Activated B cell treated with CpG ODN at 0.5 μM for 24 hours (primary cell): ENCODE data around the gene AMPD2. TPM values are rescaled to one million over a fixed set of nuclear protein-coding genes. Genes with fewer than 3 reads are reported as not detected.

Experiments used
- ATAC-seq: fragments of 200-7000 bp; cut with Tn5 transposase; one replicate; pipeline ENCODE4 v1.10.0; 2021; ENCODE audit warnings: low read depth, mild to moderate bottlenecking, moderate library complexity
- CTCF ChIA-PET: fragments of 350-600 bp; sonication (Branson Sonifier 250); formaldehyde crosslinking; loops from one replicate; lab custom pipeline; 2021; ENCODE audit warnings: antibody characterized with exemption; lab: Charles Lee
- POLR2A ChIA-PET: fragments of 350-600 bp; sonication (Branson Sonifier 250); formaldehyde crosslinking; loops from one replicate; lab custom pipeline; 2021; ENCODE audit warnings: antibody characterized with exemption; lab: Charles Lee
- DNase-seq: peaks from one replicate; pipeline ENCODE4 v3.0.0; 2022
- H3K27ac Mint-ChIP-seq: one replicate; pipeline ENCODE4 v1.8.0; 2020; ENCODE audit warnings: mixed read lengths
- H3K27me3 Mint-ChIP-seq: one replicate; pipeline ENCODE4 v1.8.0; 2021; ENCODE audit warnings: mixed read lengths
- H3K36me3 Mint-ChIP-seq: one replicate; pipeline ENCODE4 v1.8.0; 2021; ENCODE audit warnings: low read depth, mixed read lengths
- H3K4me1 Mint-ChIP-seq: one replicate; pipeline ENCODE4 v1.8.0; 2021; ENCODE audit warnings: mixed read lengths
- H3K4me3 Mint-ChIP-seq: one replicate; pipeline ENCODE4 v1.8.0; 2020; ENCODE audit warnings: mild to moderate bottlenecking, mixed read lengths
- H3K9me3 Mint-ChIP-seq: one replicate; pipeline ENCODE4 v1.8.0; 2020; ENCODE audit warnings: mixed read lengths
- CTCF ChIP-seq: fragments of 200-600 bp; IDR thresholded peaks from one replicate; pipeline ENCODE4 v1.8.0; 2022; ENCODE audit warnings: antibody characterized with exemption, mild to moderate bottlenecking
- intact Hi-C: fragments of 100-400 bp; cut with micrococcal nuclease; formaldehyde crosslinking; loops from one replicate; pipeline ENCODE4 v1.15.1; 2024
- total RNA-seq: library from RNA; stranded (reverse); gene quantifications from 2 replicates; pipeline ENCODE4 v1.2.3, GENCODE V29; 2022

AMPD2 gene
- total RNA-seq, 1 donor from 2014 or later, result 64.9 TPM

DNA sequence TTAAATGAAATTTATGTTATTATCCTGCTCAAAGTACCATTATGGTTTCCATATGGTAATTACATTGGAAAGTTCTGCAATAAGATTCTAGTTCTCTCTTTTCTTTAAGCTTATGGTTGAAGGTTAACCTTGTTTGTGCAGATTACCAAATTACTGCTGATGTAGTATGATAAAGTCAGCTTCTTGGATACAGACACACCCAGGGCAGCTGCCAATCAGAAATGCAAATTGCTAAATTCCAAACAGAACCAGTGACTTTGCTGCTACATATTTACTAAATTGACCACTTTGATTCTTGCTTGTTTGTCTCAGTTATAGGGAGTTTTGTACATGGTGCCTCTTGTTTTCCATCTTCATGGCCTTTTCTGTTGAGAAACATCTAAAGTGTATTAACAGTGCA is 26.7 kb upstream of the AMPD2 start:
- intact Hi-C loops, result no loop called here
- POLR2A ChIA-PET, result no interaction called here
- Mint-ChIP-seq H3K4me3 (no peak overlapping the region), H3K27me3 (no peaks in the 10 kb centered on the region), H3K36me3 (peaks cover 73% of the 10 kb centered on the region), H3K9me3 (no peaks in the 10 kb centered on the region), H3K4me1 (no peaks in the 10 kb centered on the region), H3K27ac (no peak overlapping the region)
- ATAC-seq (no peak), DNase-seq (no peak)
- no peak for TF ChIP-seq CTCF
- CTCF ChIA-PET, result no interaction called here

DNA sequence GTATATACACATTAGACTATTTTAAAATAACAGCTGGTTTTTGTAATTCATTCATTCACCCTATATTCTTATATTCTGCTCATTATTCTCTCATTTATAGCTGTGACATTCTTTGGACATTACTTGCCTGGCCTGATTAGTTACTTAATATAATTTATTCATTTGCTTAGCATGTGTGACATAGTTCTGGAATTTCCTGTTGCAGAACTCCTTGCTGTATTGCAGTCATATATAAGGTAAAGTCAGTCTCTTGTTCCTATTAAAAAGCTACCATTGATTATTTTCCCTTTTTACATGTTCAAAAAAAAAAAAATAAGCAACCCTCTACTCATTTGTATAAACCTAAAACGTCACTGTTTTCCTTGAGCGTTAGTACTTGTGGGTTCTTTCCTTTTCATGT is 24.1 kb upstream of the AMPD2 start:
- intact Hi-C loops, result no loop called here
- Mint-ChIP-seq H3K27ac (no peak overlapping the region), H3K4me3 (no peak overlapping the region), H3K36me3 (peaks cover 54% of the 10 kb centered on the region), H3K4me1 (no peaks in the 10 kb centered on the region), H3K27me3 (no peaks in the 10 kb centered on the region), H3K9me3 (no peaks in the 10 kb centered on the region)
- ATAC-seq, result no peak
- CTCF ChIA-PET, result no interaction called here
- no peak for DNase-seq
- TF ChIP-seq CTCF, result no peak
- POLR2A ChIA-PET, result no interaction called here

DNA sequence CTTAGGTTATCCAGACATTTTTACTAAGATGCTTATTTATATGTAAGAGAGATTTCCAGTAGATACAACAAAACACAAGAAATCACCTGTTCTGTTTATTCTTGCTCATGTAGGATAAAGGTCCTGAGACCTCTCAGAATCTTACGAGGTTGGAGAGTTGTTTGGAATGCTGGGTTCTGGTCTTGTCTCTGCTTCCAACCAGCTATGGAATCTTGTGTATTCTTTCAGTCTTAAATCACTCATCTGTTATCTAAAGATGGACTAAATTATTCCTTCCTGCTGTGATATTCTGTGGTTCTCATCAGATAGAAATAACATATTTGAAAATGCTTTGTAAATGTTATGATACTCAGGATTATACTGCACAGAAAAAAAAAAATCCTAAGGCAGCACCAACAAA is 21.5 kb upstream of the AMPD2 start:
- ChIA-PET POLR2A (interaction anchor here (0.8 to 1.5 kb wide), 2 partner anchors 23 to 50 kb away, joined by 3 read pairs; partner anchors contain the start of gene GNAI3), CTCF (interaction anchor here (1.0 kb wide), 1 partner anchor 33 kb away, joined by 3 read pairs; no protein-coding TSS in a partner anchor)
- Mint-ChIP-seq H3K4me1 (no peaks in the 10 kb centered on the region), H3K9me3 (no peaks in the 10 kb centered on the region), H3K36me3 (peaks cover 31% of the 10 kb centered on the region), H3K27me3 (no peaks in the 10 kb centered on the region), H3K4me3 (no peak overlapping the region), H3K27ac (no peak overlapping the region)
- ATAC-seq, result no peak
- intact Hi-C loops, result loop anchor here (2.0 kb wide), 1 partner anchor 13 kb away; no protein-coding TSS in a partner anchor
- DNase-seq, result no peak
- TF ChIP-seq CTCF, result no peak

- H3K36me3 Mint-ChIP-seq, result peaks cover 26% of the 10 kb centered on the region
- ChIA-PET CTCF (no interaction called here), POLR2A (interaction anchor here (0.8 kb wide), 1 partner anchor 22 kb away, joined by 3 read pairs; no protein-coding TSS in a partner anchor)
- H3K27ac Mint-ChIP-seq, result no peak overlapping the region
- intact Hi-C loops, result loop anchor here (2.0 kb wide), 1 partner anchor 14 kb away; no protein-coding TSS in a partner anchor
- DNase-seq (no peak), ATAC-seq (no peak)
- TF ChIP-seq CTCF, result no peak
- H3K4me3 Mint-ChIP-seq, result no peak overlapping the region
- H3K27me3 Mint-ChIP-seq, result no peaks in the 10 kb centered on the region
- no peaks in the 10 kb centered on the region for H3K4me1 Mint-ChIP-seq
- H3K9me3 Mint-ChIP-seq, result no peaks in the 10 kb centered on the region
Measured at GRCh38 chr1:109598655-109599054, 21.0 kb upstream of the AMPD2 start.

DNA sequence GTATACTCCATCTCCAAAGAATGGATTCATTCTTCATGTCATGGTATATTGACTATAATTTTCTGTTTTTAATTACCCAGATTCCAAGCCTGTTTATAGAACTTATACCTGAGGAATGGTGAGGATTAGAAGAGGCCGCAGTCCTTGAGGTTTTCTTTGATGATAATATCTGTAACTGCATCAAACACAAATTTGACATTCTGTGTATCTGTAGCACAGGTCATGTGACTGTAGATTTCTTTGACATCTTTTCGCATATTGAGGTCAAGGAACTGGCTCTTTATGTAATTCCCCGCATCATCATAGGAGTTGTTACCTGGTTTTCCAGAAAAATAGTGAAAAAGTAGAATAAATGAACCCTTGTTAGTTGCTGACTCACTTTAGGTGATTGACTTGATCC is 16.4 kb upstream of the AMPD2 start:
- no peak for TF ChIP-seq CTCF
- CTCF ChIA-PET, result no interaction called here
- POLR2A ChIA-PET, result no interaction called here
- Mint-ChIP-seq H3K27me3 (no peaks in the 10 kb centered on the region), H3K36me3 (peaks cover 4% of the 10 kb centered on the region), H3K4me3 (no peak overlapping the region), H3K27ac (no peak overlapping the region), H3K9me3 (no peaks in the 10 kb centered on the region), H3K4me1 (no peaks in the 10 kb centered on the region)
- no peak for ATAC-seq
- DNase-seq, result no peak
- intact Hi-C loops, result no loop called here
